ENCODE measurements around the gene CRYL1. TPM values are rescaled to one million over a fixed set of nuclear protein-coding genes. Genes with fewer than 3 reads are reported as not detected.
A peak's percentile ranks its signal among the peaks of the same experiment; 100 is the strongest.

Gene CRYL1
- total and polyA plus RNA-seq, 2 of the 4 experiments (the other 2 are of a cell fraction), result 11.7 to 16.4 TPM

- H3K36me3 ChIP-seq (ENCODE audit: control insufficient read depth, insufficient read depth, low read length), result no peaks in the 10 kb centered on the region
- H3K4me1 ChIP-seq (ENCODE audit: control insufficient read depth, insufficient read depth, low read length), result no peaks in the 10 kb centered on the region
- H3K9ac ChIP-seq (ENCODE audit: low read depth, low read length), result no peak overlapping the region
- no peak overlapping the region for H2AK5ac ChIP-seq (ENCODE audit: low read depth, low read length)
- H2BK15ac ChIP-seq (ENCODE audit: low read depth, low read length), result no peak overlapping the region
- H3K4ac ChIP-seq (ENCODE audit: low read depth, low read length), result no peak overlapping the region
- no peak for ATAC-seq (ENCODE audit: low read depth)
- H4K8ac ChIP-seq (ENCODE audit: low read depth in 2 of 2, low read length in 2 of 2), result no peak overlapping the region
- peaks cover 9% of the 10 kb centered on the region for H3K9me1 ChIP-seq (ENCODE audit: insufficient read depth, low read length)
- no peak for DNase-seq
- no peak overlapping the region for H4K91ac ChIP-seq (ENCODE audit: insufficient read depth, low read depth, low read length)
- no peak overlapping the region for H3K4me3 ChIP-seq (ENCODE audit: insufficient read depth, low read depth, low read length)
- H2BK5ac ChIP-seq (ENCODE audit: low read depth, low read length, poor library complexity, severe bottlenecking), result peak overlapping the region; percentile 92
- no peak overlapping the region for H2AK9ac ChIP-seq (replicated peaks; ENCODE audit: low read depth, low read length, poor library complexity)
- ChIA-PET POLR2A (ENCODE audit: unreplicated experiment) (no interaction called here), CTCF (no interaction called here)
- no peak overlapping the region for H2BK20ac ChIP-seq (ENCODE audit: low read depth, low read length)
- dilution Hi-C loops (cut with HindIII; ENCODE audit: low sequenced_read_pairs, unreplicated experiment), result no loop called here
- no peak overlapping the region for H3K56ac ChIP-seq (ENCODE audit: extremely low read depth, insufficient read depth, low read length)
- no peak overlapping the region for H3K27ac ChIP-seq (ENCODE audit: insufficient read depth, low read length)
- intact Hi-C loops (cut with micrococcal nuclease), result no loop called here
- H2AFZ ChIP-seq (replicated peaks; ENCODE audit: low read length, poor library complexity), result no peak overlapping the region
- no peaks in the 10 kb centered on the region for H3K79me1 ChIP-seq (ENCODE audit: low read depth in 1 of 2, low read length in 2 of 2)
- H3K23ac ChIP-seq (ENCODE audit: low read depth, low read length), result no peak overlapping the region
- H3K27me3 ChIP-seq (ENCODE audit: control insufficient read depth, insufficient read depth, low read length), result peaks cover 2% of the 10 kb centered on the region; the same call in 1 of the 2 replicates
- BruUV-seq (replicated peaks), result no TSS peak
- TF ChIP-seq MXI1 (IDR thresholded peaks at IDR 0.05; ENCODE audit: borderline replicate concordance, low read depth, low read length) (no peak), SMC3 (IDR thresholded peaks at IDR 0.05; ENCODE audit: low read depth, low read length) (no peak), RFX5 (IDR thresholded peaks at IDR 0.05; ENCODE audit: low read depth, low read length) (no peak), RCOR1 (IDR thresholded peaks at IDR 0.05; ENCODE audit: insufficient replicate concordance, low read length) (no peak), ELK1 (IDR thresholded peaks at IDR 0.05; ENCODE audit: borderline replicate concordance, low read depth, low read length) (no peak)
- H3K4me2 ChIP-seq (ENCODE audit: low read depth, low read length), result no peak overlapping the region
- H3K18ac ChIP-seq (ENCODE audit: low read depth, low read length), result no peak overlapping the region
- H3K9me3 ChIP-seq (ENCODE audit: control insufficient read depth, insufficient read depth, low read length), result peaks cover 2% of the 10 kb centered on the region; the same call in 1 of the 2 replicates
- in situ Hi-C loops (cut with MboI; ENCODE audit: low sequenced_read_pairs), result no loop called here
- H2BK120ac ChIP-seq (ENCODE audit: low read depth, low read length), result no peak overlapping the region
- H3K14ac ChIP-seq (replicated peaks; ENCODE audit: low read depth, low read length), result no peak overlapping the region
- H4K5ac ChIP-seq (ENCODE audit: low read depth, low read length), result no peak overlapping the region
- H4K20me1 ChIP-seq (ENCODE audit: insufficient read depth, low read length), result no peaks in the 10 kb centered on the region
- WGBS, 2 experiments (ENCODE audit: extremely low coverage in 2 of 2, insufficient read length in 1 of 2), result 98 to 100% methylated on average over 3 to 4 of the region's 4 CpGs
These were observed 133.1 kb downstream of the CRYL1 start for GRCh38 chr13:20392530-20392929.
